ENCODE data around the gene CDC20.
A peak's percentile ranks its signal among the peaks of the same experiment; 100 is the strongest.

CDC20 gene

DNA sequence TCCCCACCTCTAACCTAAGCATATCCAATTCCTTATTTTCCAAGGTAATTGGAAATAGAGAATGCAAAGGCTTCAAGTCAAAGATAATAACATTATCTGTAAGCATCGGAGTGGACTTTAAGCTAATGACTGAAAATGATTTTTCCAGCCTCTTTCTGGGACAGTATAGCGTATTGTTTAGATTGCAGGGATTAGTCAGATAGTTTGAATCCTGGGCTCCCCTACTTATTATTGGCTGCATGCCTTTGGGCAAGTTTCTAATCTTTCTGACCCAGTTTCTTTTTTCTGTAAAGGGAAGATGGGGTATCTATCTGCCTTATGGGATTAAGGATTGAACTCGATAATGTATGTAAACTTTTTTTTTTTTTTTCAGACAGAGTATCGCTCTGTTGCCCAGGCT, 1.5 kb upstream of the CDC20 start:
- H3K4me3 ChIP-seq (ENCODE audit: insufficient read depth, low read depth, low read length): no peak overlapping the region
- peaks cover 17% of the 10 kb centered on the region for H3K36me3 ChIP-seq (ENCODE audit: control insufficient read depth, insufficient read depth, low read length)
- H3K9me3 ChIP-seq (ENCODE audit: control insufficient read depth, low read length): no peaks in the 10 kb centered on the region
- WGBS, 2 experiments: 91 to 92% methylated on average over 4 of the region's 4 CpGs
- H3K27me3 ChIP-seq (ENCODE audit: control insufficient read depth, insufficient read depth, low read length, poor library complexity, severe bottlenecking): no peaks in the 10 kb centered on the region
- H3K27ac ChIP-seq (ENCODE audit: insufficient read depth, low read depth, low read length, poor library complexity, severe bottlenecking): no peak overlapping the region
- peaks cover 20% of the 10 kb centered on the region for H3K4me1 ChIP-seq (ENCODE audit: control insufficient read depth, insufficient read depth, low read length)

- Histone ChIP-seq H3K27ac (ENCODE audit: insufficient read depth, low read depth, low read length, poor library complexity, severe bottlenecking) (peak overlapping the region; percentile 97), H3K27me3 (ENCODE audit: control insufficient read depth, insufficient read depth, low read length, poor library complexity, severe bottlenecking) (no peaks in the 10 kb centered on the region), H3K4me3 (ENCODE audit: insufficient read depth, low read depth, low read length) (peak overlapping the region; percentile 87), H3K4me1 (ENCODE audit: control insufficient read depth, insufficient read depth, low read length) (peaks cover 13% of the 10 kb centered on the region), H3K36me3 (ENCODE audit: control insufficient read depth, insufficient read depth, low read length) (peaks cover 18% of the 10 kb centered on the region), H3K9me3 (ENCODE audit: control insufficient read depth, low read length) (no peaks in the 10 kb centered on the region)
- WGBS, 2 experiments: 1% methylated on average over 33 of the region's 33 CpGs
Observed at GRCh38 chr1:43358121-43358745, 548 bp upstream of the CDC20 start.

- Histone ChIP-seq H3K27me3 (ENCODE audit: control insufficient read depth, insufficient read depth, low read length, poor library complexity, severe bottlenecking) (no peaks in the 10 kb centered on the region), H3K27ac (ENCODE audit: insufficient read depth, low read depth, low read length, poor library complexity, severe bottlenecking) (no peak overlapping the region), H3K4me1 (ENCODE audit: control insufficient read depth, insufficient read depth, low read length) (peaks cover 13% of the 10 kb centered on the region), H3K36me3 (ENCODE audit: control insufficient read depth, insufficient read depth, low read length) (peaks cover 18% of the 10 kb centered on the region), H3K4me3 (ENCODE audit: insufficient read depth, low read depth, low read length) (peak overlapping the region; percentile 87), H3K9me3 (ENCODE audit: control insufficient read depth, low read length) (no peaks in the 10 kb centered on the region)
- 67 to 70% methylated on average over 11 of the region's 11 CpGs for WGBS, 2 experiments
Observed at GRCh38 chr1:43359696-43360095, 915 bp downstream of the CDC20 start.

DNA sequence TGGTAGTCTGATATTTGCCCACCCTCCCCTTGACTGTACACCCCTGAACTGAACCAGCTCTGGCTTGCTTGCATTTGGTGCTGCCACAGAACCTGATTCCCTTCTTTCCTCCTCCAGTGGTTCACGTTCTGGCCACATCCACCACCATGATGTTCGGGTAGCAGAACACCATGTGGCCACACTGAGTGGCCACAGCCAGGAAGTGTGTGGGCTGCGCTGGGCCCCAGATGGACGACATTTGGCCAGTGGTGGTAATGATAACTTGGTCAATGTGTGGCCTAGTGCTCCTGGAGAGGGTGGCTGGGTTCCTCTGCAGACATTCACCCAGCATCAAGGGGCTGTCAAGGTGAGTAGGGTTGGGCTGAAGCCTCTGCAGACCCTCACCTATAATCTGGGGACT, 1.8 kb downstream of the CDC20 start:
- no peaks in the 10 kb centered on the region for H3K27me3 ChIP-seq (ENCODE audit: control insufficient read depth, insufficient read depth, low read length, poor library complexity, severe bottlenecking)
- no peak overlapping the region for H3K27ac ChIP-seq (ENCODE audit: insufficient read depth, low read depth, low read length, poor library complexity, severe bottlenecking)
- H3K4me1 ChIP-seq (ENCODE audit: control insufficient read depth, insufficient read depth, low read length): peaks cover 13% of the 10 kb centered on the region
- WGBS, 2 experiments: 93 to 95% methylated on average over 4 of the region's 4 CpGs
- H3K36me3 ChIP-seq (ENCODE audit: control insufficient read depth, insufficient read depth, low read length): peaks cover 18% of the 10 kb centered on the region
- H3K9me3 ChIP-seq (ENCODE audit: control insufficient read depth, low read length): no peaks in the 10 kb centered on the region
- H3K4me3 ChIP-seq (ENCODE audit: insufficient read depth, low read depth, low read length): peak overlapping the region; percentile 87

DNA sequence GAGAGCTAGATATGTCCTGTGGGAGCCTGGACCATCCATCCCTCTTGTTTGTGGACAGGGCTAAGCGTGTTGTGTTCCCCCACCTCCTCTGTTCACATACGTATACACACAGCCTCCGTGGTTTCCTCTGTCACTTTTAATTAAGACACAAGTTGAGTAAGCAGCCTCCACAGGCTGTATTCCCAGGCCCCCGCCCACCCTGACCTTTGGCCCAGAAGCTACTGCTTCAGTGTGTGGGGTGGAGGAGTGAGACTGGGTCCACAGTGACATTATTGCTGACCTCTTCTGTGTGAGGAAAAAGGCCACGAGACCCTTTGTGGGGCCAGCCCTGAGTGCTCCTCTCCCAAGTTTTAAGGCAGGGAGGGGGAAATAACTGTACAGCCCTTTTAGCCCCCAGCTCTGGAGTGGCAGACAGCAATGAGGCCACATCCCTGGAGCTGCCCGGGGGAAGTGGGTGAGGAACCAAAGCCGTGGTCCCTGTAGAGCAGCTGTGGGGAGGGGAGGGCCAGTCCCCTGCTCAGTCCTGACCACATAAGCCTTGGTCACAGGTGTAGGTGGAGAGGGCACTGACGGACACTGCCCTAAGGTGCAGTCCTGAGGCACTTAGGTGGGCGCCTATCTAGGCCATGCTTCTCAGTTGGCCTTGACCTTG, 4.6 kb downstream of the CDC20 start:
- Histone ChIP-seq H3K9me3 (ENCODE audit: control insufficient read depth, low read length) (no peaks in the 10 kb centered on the region), H3K4me3 (ENCODE audit: insufficient read depth, low read depth, low read length) (no peak overlapping the region), H3K27ac (ENCODE audit: insufficient read depth, low read depth, low read length, poor library complexity, severe bottlenecking) (no peak overlapping the region), H3K36me3 (ENCODE audit: control insufficient read depth, insufficient read depth, low read length) (peaks cover 18% of the 10 kb centered on the region), H3K27me3 (ENCODE audit: control insufficient read depth, insufficient read depth, low read length, poor library complexity, severe bottlenecking) (no peaks in the 10 kb centered on the region), H3K4me1 (ENCODE audit: control insufficient read depth, insufficient read depth, low read length) (peaks cover 29% of the 10 kb centered on the region)
- 89 to 92% methylated on average over 9 of the region's 9 CpGs for WGBS, 2 experiments

GRCh38 chr1:43363935-43364525, 5.2 kb downstream of the CDC20 start:
- H3K36me3 ChIP-seq (ENCODE audit: control insufficient read depth, insufficient read depth, low read length): peaks cover 18% of the 10 kb centered on the region
- H3K27me3 ChIP-seq (ENCODE audit: control insufficient read depth, insufficient read depth, low read length, poor library complexity, severe bottlenecking): no peaks in the 10 kb centered on the region
- H3K9me3 ChIP-seq (ENCODE audit: control insufficient read depth, low read length): no peaks in the 10 kb centered on the region
- WGBS, 2 experiments: 84 to 87% methylated on average over 5 of the region's 5 CpGs
- H3K4me1 ChIP-seq (ENCODE audit: control insufficient read depth, insufficient read depth, low read length): peaks cover 33% of the 10 kb centered on the region
- H3K27ac ChIP-seq (ENCODE audit: insufficient read depth, low read depth, low read length, poor library complexity, severe bottlenecking): no peak overlapping the region
- H3K4me3 ChIP-seq (ENCODE audit: insufficient read depth, low read depth, low read length): no peak overlapping the region

DNA sequence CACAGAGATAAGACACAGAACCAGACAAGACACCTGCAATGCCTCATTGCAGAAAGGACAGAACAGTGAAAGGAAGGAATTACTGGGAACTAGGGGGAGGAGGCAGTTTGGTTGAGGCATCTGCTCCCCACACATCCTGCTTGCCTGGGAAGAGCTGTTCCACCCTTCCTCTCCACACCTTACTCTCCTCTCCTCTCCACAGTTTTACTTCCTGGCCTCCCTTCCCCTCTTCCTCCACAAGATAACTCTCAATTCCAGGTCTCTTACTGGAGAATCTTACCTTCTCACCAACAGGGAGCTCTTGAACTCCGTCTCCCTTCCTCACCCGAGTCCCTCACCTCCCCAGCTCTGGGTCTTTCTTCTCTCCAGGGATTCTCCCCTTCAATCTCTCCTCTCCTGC, 6.9 kb downstream of the CDC20 start:
- Histone ChIP-seq H3K4me1 (ENCODE audit: control insufficient read depth, insufficient read depth, low read length) (peaks cover 21% of the 10 kb centered on the region), H3K36me3 (ENCODE audit: control insufficient read depth, insufficient read depth, low read length) (peaks cover 14% of the 10 kb centered on the region), H3K27me3 (ENCODE audit: control insufficient read depth, insufficient read depth, low read length, poor library complexity, severe bottlenecking) (no peaks in the 10 kb centered on the region), H3K9me3 (ENCODE audit: control insufficient read depth, low read length) (no peaks in the 10 kb centered on the region), H3K27ac (ENCODE audit: insufficient read depth, low read depth, low read length, poor library complexity, severe bottlenecking) (no peak overlapping the region), H3K4me3 (ENCODE audit: insufficient read depth, low read depth, low read length) (no peak overlapping the region)
- WGBS, 2 experiments: 82 to 84% methylated on average over 2 of the region's 2 CpGs

- Histone ChIP-seq H3K27ac (ENCODE audit: insufficient read depth, low read depth, low read length, poor library complexity, severe bottlenecking) (no peak overlapping the region), H3K4me1 (ENCODE audit: control insufficient read depth, insufficient read depth, low read length) (peaks cover 19% of the 10 kb centered on the region), H3K27me3 (ENCODE audit: control insufficient read depth, insufficient read depth, low read length, poor library complexity, severe bottlenecking) (no peaks in the 10 kb centered on the region), H3K9me3 (ENCODE audit: control insufficient read depth, low read length) (no peaks in the 10 kb centered on the region), H3K4me3 (ENCODE audit: insufficient read depth, low read depth, low read length) (peak overlapping the region; percentile 68), H3K36me3 (ENCODE audit: control insufficient read depth, insufficient read depth, low read length) (peaks cover 11% of the 10 kb centered on the region)
- 43 to 48% methylated on average over 11 of the region's 11 CpGs for WGBS, 2 experiments
Observed at GRCh38 chr1:43366179-43366578, 7.4 kb downstream of the CDC20 start.

DNA sequence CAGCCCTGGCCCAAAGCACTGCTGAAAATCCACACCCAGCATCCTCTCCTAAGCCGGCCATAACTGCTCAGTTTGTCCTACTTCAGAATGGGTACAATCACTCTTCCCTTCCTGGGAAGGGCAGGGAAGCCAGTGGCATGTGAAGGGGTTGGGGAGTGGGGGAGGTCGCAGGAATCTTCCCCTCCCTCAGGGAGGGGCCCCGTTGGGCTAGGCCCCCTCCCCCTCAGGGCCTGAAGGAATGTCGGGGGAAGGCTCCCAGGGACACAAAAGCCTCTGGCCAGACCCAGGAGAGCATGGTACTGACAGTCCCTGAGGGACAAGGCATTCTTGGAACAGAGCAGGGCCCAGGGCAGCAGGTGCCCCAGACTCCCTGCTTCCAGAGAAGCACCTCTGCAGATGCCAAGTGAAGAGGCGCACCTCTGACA, 7.8 kb downstream of the CDC20 start:
- Histone ChIP-seq H3K9me3 (ENCODE audit: control insufficient read depth, low read length) (no peaks in the 10 kb centered on the region), H3K27ac (ENCODE audit: insufficient read depth, low read depth, low read length, poor library complexity, severe bottlenecking) (no peak overlapping the region), H3K27me3 (ENCODE audit: control insufficient read depth, insufficient read depth, low read length, poor library complexity, severe bottlenecking) (no peaks in the 10 kb centered on the region), H3K4me1 (ENCODE audit: control insufficient read depth, insufficient read depth, low read length) (peaks cover 19% of the 10 kb centered on the region), H3K36me3 (ENCODE audit: control insufficient read depth, insufficient read depth, low read length) (peaks cover 6% of the 10 kb centered on the region), H3K4me3 (ENCODE audit: insufficient read depth, low read depth, low read length) (peak overlapping the region; percentile 68)
- WGBS, 2 experiments: 18 to 19% methylated on average over 5 of the region's 5 CpGs

- Histone ChIP-seq H3K4me1 (ENCODE audit: control insufficient read depth, insufficient read depth, low read length) (peaks cover 19% of the 10 kb centered on the region), H3K4me3 (ENCODE audit: insufficient read depth, low read depth, low read length) (peak overlapping the region; percentile 68), H3K27me3 (ENCODE audit: control insufficient read depth, insufficient read depth, low read length, poor library complexity, severe bottlenecking) (no peaks in the 10 kb centered on the region), H3K27ac (ENCODE audit: insufficient read depth, low read depth, low read length, poor library complexity, severe bottlenecking) (no peak overlapping the region), H3K36me3 (ENCODE audit: control insufficient read depth, insufficient read depth, low read length) (peaks cover 1% of the 10 kb centered on the region), H3K9me3 (ENCODE audit: control insufficient read depth, low read length) (no peaks in the 10 kb centered on the region)
- 6% methylated on average over 48 of the region's 48 CpGs for WGBS, 2 experiments
Observed at GRCh38 chr1:43367026-43367903, 8.5 kb downstream of the CDC20 start.
